Stomach (tissue), 4 donors: ENCODE data around the gene CEP78.

Experiments
- POLR2AphosphoS5 ChIP-seq, 3 donors: sonication (generic); formaldehyde crosslinking; IDR thresholded peaks; one replicate each; pipeline ENCODE4 v1.6.1; 2016; ENCODE audit warnings: antibody characterized with exemption in 3 of 3
- TF ChIP-seq, protein P1 (sequence below), 7 experiments: fragments of 450-650 bp in 4 of 7; fragments of 200-600 bp in 3 of 7; sonication (generic) in 3 of 7; IDR thresholded peaks; one replicate each; pipeline ENCODE4 v1.5.1; 2016 to 2019; ENCODE audit warnings: antibody characterized with exemption in 7 of 7, control low read depth in 2 of 7, mild to moderate bottlenecking in 1 of 7

DNA sequence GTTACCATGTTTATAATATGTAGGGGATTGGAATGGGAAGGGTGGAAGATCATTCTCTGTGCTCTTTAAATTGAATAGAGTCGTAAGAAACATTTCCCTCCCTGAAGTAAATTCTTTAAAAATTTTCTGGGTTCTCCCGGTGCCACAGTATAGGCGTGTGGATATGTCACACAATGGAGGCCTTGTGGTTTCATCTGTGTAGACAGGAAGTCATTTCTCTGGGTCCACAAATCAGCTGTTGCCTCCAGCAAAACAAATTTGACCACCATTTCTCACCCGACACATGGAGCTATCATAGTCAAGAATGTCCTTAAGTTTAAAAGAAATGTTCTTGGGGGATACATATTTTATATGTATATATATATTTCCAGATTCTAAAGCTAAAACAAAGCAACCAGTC lies 17.4 kb downstream of the CEP78 start:
- TF ChIP-seq, protein P1, sequence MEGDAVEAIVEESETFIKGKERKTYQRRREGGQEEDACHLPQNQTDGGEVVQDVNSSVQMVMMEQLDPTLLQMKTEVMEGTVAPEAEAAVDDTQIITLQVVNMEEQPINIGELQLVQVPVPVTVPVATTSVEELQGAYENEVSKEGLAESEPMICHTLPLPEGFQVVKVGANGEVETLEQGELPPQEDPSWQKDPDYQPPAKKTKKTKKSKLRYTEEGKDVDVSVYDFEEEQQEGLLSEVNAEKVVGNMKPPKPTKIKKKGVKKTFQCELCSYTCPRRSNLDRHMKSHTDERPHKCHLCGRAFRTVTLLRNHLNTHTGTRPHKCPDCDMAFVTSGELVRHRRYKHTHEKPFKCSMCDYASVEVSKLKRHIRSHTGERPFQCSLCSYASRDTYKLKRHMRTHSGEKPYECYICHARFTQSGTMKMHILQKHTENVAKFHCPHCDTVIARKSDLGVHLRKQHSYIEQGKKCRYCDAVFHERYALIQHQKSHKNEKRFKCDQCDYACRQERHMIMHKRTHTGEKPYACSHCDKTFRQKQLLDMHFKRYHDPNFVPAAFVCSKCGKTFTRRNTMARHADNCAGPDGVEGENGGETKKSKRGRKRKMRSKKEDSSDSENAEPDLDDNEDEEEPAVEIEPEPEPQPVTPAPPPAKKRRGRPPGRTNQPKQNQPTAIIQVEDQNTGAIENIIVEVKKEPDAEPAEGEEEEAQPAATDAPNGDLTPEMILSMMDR (IDR thresholded peaks at IDR 0.05), result no peak
- no peak for TF ChIP-seq POLR2AphosphoS5 (IDR thresholded peaks at IDR 0.05)
